AG04450 (cell line): Measurements from ENCODE around the gene ESR1. TPM values are rescaled to one million over a fixed set of nuclear protein-coding genes. Genes with fewer than 3 reads are reported as not detected.
"Not testable (repeated sequence)": the region's sequence is repeated elsewhere in the genome, so short reads cannot be mapped to it uniquely, and the experiment has no call there.

Source experiments
- CTCF ChIA-PET: fragments of 300-600, 350-600 bp; formaldehyde crosslinking; extraction: SDS; loops from one replicate; lab custom pipeline; 2022; ENCODE audit warnings: antibody characterized with exemption, inconsistent platforms; lab: Charles Lee
- POLR2A ChIA-PET: fragments of 350-600 bp; formaldehyde crosslinking; extraction: SDS; loops from one replicate; lab custom pipeline; 2021; ENCODE audit warnings: antibody characterized with exemption, inconsistent platforms; lab: Yijun Ruan, JAX
- DNase-seq: peaks from one replicate; pipeline ENCODE4 v3.0.0-alpha.2; 2011; ENCODE audit warnings: low read depth, low spot score
- H3K27ac ChIP-seq: one replicate; pipeline ENCODE4 v1.5.1; 2012; ENCODE audit warnings: low read depth, low read length, control low read depth
- H3K27me3 ChIP-seq: one replicate; pipeline ENCODE4 v1.6.0; 2012; ENCODE audit warnings: low read length; ENCODE audit not compliant: control insufficient read depth, insufficient read depth
- H3K4me3 ChIP-seq: 2 replicates; pipeline ENCODE4 v1.5.1; 2011; ENCODE audit warnings: mild to moderate bottlenecking, low read depth, low read length, control low read depth
- H3K9me3 ChIP-seq: 2 replicates; pipeline ENCODE4 v1.5.1; 2012; ENCODE audit warnings: low read length; ENCODE audit not compliant: control insufficient read depth, insufficient read depth
- polyA plus RNA-seq: library from polyadenylated mRNA; depleted of rRNA; stranded (reverse); fragments of >200 nt; gene quantifications from 2 replicates; pipeline ENCODE4 v1.2.3, GENCODE V29; 2011
- TF ChIP-seq, protein P1 (sequence below): IDR thresholded peaks from 2 replicates; pipeline ENCODE4 v1.5.1; 2011; ENCODE audit warnings: low read depth, low read length, control low read depth, inconsistent platforms

Gene ESR1
- polyA plus RNA-seq, 1 experiment, result 0.02 TPM

DNA sequence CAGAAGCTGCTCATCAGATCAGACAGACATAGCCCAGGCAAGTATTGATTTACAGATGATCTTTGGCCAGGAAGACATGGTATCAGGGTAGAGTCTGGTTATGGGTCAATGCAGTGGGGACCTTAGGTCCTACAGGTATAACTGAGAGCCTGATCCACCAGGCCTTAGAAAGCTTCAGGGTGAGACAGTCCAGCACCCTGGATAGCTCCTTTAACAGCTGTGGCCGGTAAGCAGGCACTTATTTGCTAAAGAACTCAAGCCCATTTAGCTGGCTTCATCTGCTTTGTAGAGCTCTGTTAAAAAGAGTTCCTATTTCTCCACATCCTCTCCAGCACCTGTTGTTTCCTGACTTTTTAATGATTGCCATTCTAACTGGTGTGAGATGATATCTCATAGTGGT is 39.6 kb downstream of the ESR1 start:
- no peak for DNase-seq
- Histone ChIP-seq H3K27ac (no peak overlapping the region), H3K27me3 (no peaks in the 10 kb centered on the region), H3K9me3 (no peaks in the 10 kb centered on the region), H3K4me3 (no peak overlapping the region)
- ChIA-PET POLR2A (no interaction called here), CTCF (no interaction called here)
- TF ChIP-seq, protein P1, sequence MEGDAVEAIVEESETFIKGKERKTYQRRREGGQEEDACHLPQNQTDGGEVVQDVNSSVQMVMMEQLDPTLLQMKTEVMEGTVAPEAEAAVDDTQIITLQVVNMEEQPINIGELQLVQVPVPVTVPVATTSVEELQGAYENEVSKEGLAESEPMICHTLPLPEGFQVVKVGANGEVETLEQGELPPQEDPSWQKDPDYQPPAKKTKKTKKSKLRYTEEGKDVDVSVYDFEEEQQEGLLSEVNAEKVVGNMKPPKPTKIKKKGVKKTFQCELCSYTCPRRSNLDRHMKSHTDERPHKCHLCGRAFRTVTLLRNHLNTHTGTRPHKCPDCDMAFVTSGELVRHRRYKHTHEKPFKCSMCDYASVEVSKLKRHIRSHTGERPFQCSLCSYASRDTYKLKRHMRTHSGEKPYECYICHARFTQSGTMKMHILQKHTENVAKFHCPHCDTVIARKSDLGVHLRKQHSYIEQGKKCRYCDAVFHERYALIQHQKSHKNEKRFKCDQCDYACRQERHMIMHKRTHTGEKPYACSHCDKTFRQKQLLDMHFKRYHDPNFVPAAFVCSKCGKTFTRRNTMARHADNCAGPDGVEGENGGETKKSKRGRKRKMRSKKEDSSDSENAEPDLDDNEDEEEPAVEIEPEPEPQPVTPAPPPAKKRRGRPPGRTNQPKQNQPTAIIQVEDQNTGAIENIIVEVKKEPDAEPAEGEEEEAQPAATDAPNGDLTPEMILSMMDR, result no peak

DNA sequence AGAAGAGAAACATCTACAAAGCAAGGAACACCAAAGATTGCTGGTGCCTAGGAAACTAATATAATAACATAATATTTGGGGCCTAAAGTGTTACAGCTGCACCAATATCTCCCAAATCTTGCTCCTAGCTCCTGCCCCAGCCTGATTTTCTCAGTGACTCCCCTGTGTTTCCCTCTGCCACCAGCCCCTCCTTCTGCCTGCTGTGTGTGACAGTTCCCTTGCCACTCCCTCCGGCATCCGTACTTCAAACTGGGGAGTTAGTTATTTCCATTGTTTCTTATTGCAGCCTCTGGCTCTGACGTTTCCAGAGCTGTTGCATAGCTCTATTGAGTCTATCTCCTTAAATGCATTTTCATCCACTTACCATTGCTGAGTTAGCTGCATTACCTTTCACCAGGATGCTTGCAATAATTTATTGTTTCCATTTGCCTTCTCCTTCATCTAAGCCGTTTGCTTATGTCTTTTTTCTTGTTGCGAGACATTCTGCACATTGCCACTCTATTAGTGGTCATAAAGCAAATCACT is 43.1 kb downstream of the ESR1 start:
- no peak overlapping the region for H3K27ac ChIP-seq
- POLR2A ChIA-PET, result no interaction called here
- CTCF ChIA-PET, result no interaction called here
- no peak for DNase-seq
- TF ChIP-seq, protein P1, result no peak
- H3K9me3 ChIP-seq, result no peaks in the 10 kb centered on the region
- no peaks in the 10 kb centered on the region for H3K27me3 ChIP-seq
- no peak overlapping the region for H3K4me3 ChIP-seq

DNA sequence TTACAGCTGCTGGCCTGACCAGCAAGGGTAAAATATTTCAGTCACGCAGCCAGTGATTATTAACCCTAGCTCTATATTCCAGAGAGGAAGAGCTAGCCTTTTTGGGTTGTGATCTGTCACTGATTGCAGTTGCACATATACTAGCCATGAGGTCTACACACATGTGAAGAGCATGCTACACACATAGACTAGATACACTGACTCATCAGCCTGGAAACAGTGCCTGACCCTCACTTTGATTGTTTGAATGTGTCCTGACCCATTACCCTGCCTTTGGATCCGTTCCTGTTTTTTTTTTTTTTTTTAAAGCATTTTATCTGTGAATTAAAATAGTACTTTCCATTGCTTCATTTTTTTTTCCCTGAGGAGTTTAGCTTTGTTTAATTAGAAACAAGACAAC is 50.8 kb downstream of the ESR1 start:
- ChIA-PET CTCF (no interaction called here), POLR2A (no interaction called here)
- no peaks in the 10 kb centered on the region for H3K27me3 ChIP-seq
- no peak overlapping the region for H3K4me3 ChIP-seq
- TF ChIP-seq, protein P1, result no peak
- no peaks in the 10 kb centered on the region for H3K9me3 ChIP-seq
- no peak for DNase-seq
- H3K27ac ChIP-seq, result no peak overlapping the region

DNA sequence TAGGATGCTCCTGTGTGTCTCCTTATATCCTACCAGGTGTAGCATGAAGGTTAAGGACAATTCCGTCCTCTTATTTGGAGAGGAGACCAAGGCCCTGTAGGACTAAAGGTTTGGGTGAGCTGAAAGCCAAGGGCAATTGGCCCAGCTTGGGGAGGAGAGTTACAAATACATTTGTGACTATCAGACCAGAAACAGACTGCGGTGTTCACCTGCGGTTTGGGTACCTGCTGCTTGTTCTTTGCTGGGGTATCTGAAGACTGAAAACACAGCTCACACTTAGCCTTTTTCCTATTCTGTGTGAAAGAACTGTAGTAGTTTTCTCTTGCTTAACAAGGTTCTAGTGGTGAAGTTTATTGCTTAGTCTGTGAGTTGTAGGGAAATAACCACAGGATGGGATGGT is 55.0 kb downstream of the ESR1 start:
- no peaks in the 10 kb centered on the region for H3K27me3 ChIP-seq
- H3K9me3 ChIP-seq, result peaks cover 6% of the 10 kb centered on the region; the same call in 1 of the 2 replicates
- DNase-seq, result no peak
- H3K27ac ChIP-seq, result no peak overlapping the region
- TF ChIP-seq, protein P1, result no peak
- ChIA-PET POLR2A (no interaction called here), CTCF (no interaction called here)
- no peak overlapping the region for H3K4me3 ChIP-seq

DNA sequence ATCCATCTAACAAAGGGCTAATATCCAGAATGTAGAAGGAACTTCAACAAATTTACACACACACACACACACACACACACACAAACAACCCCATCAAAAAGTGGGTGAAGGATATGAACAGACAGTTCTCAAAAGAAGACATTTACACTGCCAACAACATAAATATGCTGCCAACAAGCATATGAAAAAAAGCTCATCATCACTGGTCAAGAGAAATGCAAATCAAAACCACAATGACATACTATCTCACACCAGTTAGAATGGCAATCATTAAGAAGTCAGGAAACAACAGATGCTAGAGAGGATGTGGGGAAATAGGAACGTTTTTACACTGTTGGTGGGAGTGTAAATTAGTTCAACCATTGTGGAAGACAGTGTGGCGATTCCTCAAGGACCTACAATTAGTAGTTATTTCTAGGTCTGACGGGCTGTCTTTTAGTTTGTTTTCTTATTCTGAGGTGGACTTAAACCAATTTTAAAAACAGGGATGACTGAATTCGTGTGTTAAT is 59.9 kb downstream of the ESR1 start:
- H3K4me3 ChIP-seq, CTCF ChIA-PET, POLR2A ChIA-PET, H3K27ac ChIP-seq, H3K27me3 ChIP-seq, H3K9me3 ChIP-seq, DNase-seq: not testable (repeated sequence)
